ENCODE measurements around the gene NID2.

The NID2 gene

DNA sequence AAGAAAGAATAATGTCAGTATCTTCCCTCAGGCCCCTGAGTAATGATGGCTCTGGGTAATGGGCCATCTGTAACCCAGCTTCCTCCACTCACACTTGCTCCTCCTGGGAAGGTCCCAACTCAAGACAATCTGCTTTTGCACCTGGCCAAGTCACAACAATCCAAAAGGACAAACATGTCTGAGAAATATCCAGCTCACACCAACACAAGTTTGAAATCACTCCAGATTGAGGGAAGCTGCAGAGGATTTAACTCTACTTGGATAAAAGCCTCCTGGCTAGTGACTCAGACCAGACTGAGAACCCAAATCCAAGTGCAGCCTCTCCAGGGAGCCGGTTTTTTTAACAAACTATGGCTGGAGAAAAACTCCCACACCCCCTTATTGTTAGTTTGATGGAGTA, 45.3 kb downstream of the NID2 start:
- no peak overlapping the region for H2AFZ ChIP-seq (ENCODE audit: low read depth, low read length)
- H3K27me3 ChIP-seq (ENCODE audit: insufficient read depth, low read length), result no peaks in the 10 kb centered on the region
- H3K4me1 ChIP-seq (ENCODE audit: insufficient read depth, low read length), result no peaks in the 10 kb centered on the region
- no peak overlapping the region for H3K4me3 ChIP-seq (ENCODE audit: low read length)
- no peaks in the 10 kb centered on the region for H3K9me3 ChIP-seq (ENCODE audit: low read length)
- no peaks in the 10 kb centered on the region for H3K36me3 ChIP-seq (ENCODE audit: insufficient read depth, low read length)

DNA sequence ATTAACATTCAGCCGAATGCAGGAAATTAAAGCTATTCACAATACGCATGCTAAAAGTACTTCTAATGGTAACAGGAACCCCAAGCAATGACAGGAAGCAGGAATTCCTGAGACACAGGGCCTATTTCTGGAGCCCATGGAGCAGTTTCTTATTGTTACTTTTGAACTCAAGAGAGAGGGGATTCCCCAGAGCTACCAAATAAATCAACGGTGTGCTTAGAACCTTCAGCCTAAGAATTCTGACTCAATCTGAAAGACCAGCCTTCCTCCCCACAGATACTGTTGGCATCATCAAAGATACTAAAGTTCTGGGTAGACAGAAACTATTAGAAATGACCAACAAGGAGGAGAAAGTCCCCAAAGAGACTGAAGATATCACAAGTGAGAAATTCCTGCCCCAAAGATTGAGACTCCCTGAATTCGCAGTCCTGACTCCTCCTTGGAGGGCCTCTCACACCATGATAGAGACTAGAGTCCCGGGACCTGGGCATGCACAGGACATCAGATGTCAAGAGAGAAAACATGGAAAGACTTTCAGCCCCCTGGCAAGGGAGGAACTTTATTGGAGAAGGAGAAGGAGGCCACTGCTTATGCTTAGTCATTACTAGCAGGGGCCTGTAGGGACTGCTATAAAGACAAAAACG, 46.8 kb downstream of the NID2 start:
- Histone ChIP-seq H3K9me3 (ENCODE audit: low read length) (no peaks in the 10 kb centered on the region), H3K4me3 (ENCODE audit: low read length) (no peak overlapping the region), H2AFZ (ENCODE audit: low read depth, low read length) (no peak overlapping the region), H3K36me3 (ENCODE audit: insufficient read depth, low read length) (no peaks in the 10 kb centered on the region), H3K4me1 (ENCODE audit: insufficient read depth, low read length) (no peaks in the 10 kb centered on the region), H3K27me3 (ENCODE audit: insufficient read depth, low read length) (no peaks in the 10 kb centered on the region)

DNA sequence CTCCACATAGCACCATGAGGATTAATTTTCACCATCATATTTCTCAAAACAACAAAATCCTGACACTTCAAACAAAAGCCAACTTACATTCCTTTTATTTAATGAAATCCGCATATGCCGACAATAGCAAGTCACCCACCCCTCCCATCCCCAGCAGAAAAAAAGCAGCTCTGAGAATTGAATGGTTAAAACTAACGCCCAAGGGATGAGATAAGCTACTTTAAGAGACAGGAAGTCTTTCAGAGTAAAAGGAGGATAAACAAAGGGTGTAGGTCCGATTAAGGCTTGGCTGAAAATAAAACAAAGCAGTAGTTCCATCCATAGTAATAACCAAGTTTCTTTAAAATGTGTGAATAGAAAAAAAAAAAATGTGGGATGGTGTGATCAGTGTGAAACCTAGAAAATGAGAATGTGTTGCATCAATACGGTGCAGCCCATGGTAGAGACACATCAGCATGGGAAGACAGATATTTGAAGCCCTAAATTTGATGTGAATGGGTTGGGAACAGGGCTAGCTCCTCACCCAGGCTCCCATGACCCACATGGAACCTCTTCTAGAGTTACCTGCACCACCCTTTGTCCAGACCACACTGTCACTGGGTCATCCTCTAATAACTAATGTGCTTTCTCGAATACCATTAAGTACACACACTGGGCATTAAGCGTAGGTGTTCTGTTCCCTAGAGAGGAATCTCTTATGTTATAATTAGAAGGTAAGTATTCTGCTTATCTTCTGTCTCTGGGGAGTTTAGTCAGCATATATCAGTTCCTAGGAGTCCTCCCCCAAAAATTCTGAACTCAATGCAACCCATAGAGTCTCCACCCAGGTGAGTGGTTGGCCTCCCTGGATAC, 47.8 kb downstream of the NID2 start:
- Histone ChIP-seq H3K27me3 (ENCODE audit: insufficient read depth, low read length) (no peaks in the 10 kb centered on the region), H3K9me3 (ENCODE audit: low read length) (no peaks in the 10 kb centered on the region), H3K4me3 (ENCODE audit: low read length) (no peak overlapping the region), H3K36me3 (ENCODE audit: insufficient read depth, low read length) (no peaks in the 10 kb centered on the region), H3K4me1 (ENCODE audit: insufficient read depth, low read length) (no peaks in the 10 kb centered on the region), H2AFZ (ENCODE audit: low read depth, low read length) (no peak overlapping the region)

DNA sequence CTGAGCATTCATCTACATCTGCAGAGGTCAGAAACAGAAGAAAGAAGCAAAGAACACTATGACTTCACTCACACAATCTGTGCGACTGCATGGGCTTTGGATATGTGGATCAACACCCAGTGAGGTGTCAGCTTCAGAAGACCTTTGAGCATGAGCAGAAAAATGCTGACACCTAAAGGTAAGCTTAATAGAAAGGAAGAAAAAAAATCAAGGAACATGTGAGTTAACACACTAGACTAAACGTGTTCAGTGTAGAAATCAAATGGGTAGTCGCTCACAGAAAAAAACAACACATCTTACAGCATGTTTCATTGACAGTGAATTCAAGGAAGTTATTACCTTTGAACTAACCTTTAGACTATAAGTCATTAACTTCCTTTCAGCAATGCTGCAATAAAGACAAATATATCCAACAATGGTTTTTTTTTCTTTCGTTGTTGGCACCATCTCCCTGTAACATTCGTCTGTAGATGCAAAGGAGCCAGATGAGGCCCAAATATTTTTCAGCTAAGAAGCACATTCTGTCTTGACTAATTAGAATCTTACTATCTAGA, 48.6 kb downstream of the NID2 start:
- Histone ChIP-seq H3K36me3 (ENCODE audit: insufficient read depth, low read length) (no peaks in the 10 kb centered on the region), H3K9me3 (ENCODE audit: low read length) (no peaks in the 10 kb centered on the region), H3K4me3 (ENCODE audit: low read length) (no peak overlapping the region), H3K4me1 (ENCODE audit: insufficient read depth, low read length) (no peaks in the 10 kb centered on the region), H3K27me3 (ENCODE audit: insufficient read depth, low read length) (no peaks in the 10 kb centered on the region), H2AFZ (ENCODE audit: low read depth, low read length) (no peak overlapping the region)

DNA sequence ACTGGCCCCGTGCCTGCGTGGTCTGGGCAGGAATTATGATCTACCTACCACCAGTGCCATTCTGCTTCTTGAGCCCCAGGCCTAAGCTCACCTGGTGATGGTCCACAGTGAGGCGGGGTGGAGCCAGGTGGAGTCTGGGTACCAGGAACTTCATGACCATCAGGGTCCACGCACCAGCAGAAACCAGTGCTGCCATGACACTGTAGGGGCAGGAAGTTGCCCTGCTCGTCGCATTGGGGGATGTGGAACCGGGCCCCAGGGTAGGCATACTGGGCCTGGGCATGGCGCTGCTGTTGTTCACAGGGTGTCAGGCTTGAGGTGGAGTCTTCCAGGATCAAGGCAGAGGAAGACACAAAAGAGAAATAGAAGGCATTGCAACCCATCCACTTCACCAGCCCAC, 49.9 kb downstream of the NID2 start:
- H3K9me3 ChIP-seq (ENCODE audit: low read length), result no peaks in the 10 kb centered on the region
- H3K4me1 ChIP-seq (ENCODE audit: insufficient read depth, low read length), result peaks cover 8% of the 10 kb centered on the region
- no peaks in the 10 kb centered on the region for H3K36me3 ChIP-seq (ENCODE audit: insufficient read depth, low read length)
- H2AFZ ChIP-seq (ENCODE audit: low read depth, low read length), result no peak overlapping the region
- H3K4me3 ChIP-seq (ENCODE audit: low read length), result no peak overlapping the region
- no peaks in the 10 kb centered on the region for H3K27me3 ChIP-seq (ENCODE audit: insufficient read depth, low read length)

DNA sequence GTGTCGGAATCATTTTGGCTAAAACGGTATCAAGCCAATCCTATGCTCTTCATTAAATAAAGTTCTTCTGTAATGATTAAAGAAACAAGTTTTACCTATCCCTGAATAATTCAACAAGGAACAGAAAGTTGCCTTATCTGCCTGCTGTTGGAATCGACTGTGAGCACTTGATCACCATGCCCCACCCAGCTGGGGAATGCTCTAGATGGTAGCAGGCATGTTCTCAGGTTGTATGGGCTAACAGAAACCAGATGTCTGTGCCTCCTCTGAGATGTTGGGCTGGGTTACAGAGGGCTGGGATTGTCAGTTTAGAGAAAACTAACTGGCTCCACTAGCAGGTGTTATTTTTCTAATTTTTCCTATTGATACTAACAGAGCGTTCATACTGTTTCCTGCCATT, 50.6 kb downstream of the NID2 start:
- H3K4me1 ChIP-seq (ENCODE audit: insufficient read depth, low read length), result peaks cover 8% of the 10 kb centered on the region
- no peak overlapping the region for H3K4me3 ChIP-seq (ENCODE audit: low read length)
- H2AFZ ChIP-seq (ENCODE audit: low read depth, low read length), result no peak overlapping the region
- no peaks in the 10 kb centered on the region for H3K9me3 ChIP-seq (ENCODE audit: low read length)
- no peaks in the 10 kb centered on the region for H3K36me3 ChIP-seq (ENCODE audit: insufficient read depth, low read length)
- no peaks in the 10 kb centered on the region for H3K27me3 ChIP-seq (ENCODE audit: insufficient read depth, low read length)

DNA sequence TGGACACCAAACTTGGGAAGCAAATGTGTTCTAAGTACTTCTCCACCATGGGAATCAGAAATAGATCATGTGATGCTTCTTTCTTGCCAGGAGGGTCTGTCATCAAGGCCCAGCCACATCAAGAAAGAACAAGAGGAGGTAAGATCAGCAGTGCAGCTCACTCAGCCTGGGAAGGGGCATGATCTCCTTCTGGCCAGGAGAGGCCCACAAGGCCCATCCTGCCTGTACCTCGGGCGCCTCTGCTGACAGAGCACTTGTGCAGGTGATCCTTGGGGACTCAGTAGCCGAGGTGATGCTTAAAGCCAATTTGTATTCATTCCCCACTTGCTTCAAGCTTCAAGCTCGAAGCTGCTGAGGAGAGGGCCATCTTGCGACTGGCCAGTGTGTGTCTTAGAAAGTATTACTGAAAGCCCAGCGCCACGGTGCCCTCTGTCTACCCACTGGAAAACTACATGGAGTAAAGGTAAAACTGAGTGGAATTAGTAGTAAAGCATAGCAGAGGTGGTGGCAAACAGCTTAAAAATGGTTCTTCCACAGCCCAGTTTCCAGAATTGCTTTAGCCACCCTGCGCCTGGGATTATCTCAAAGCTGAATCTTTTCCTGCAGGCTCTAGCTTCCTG, 53.3 kb downstream of the NID2 start:
- Histone ChIP-seq H3K4me3 (ENCODE audit: low read length) (no peak overlapping the region), H3K27me3 (ENCODE audit: insufficient read depth, low read length) (no peaks in the 10 kb centered on the region), H3K4me1 (ENCODE audit: insufficient read depth, low read length) (peaks cover 8% of the 10 kb centered on the region), H3K9me3 (ENCODE audit: low read length) (no peaks in the 10 kb centered on the region), H3K36me3 (ENCODE audit: insufficient read depth, low read length) (peaks cover 12% of the 10 kb centered on the region), H2AFZ (ENCODE audit: low read depth, low read length) (no peak overlapping the region)

DNA sequence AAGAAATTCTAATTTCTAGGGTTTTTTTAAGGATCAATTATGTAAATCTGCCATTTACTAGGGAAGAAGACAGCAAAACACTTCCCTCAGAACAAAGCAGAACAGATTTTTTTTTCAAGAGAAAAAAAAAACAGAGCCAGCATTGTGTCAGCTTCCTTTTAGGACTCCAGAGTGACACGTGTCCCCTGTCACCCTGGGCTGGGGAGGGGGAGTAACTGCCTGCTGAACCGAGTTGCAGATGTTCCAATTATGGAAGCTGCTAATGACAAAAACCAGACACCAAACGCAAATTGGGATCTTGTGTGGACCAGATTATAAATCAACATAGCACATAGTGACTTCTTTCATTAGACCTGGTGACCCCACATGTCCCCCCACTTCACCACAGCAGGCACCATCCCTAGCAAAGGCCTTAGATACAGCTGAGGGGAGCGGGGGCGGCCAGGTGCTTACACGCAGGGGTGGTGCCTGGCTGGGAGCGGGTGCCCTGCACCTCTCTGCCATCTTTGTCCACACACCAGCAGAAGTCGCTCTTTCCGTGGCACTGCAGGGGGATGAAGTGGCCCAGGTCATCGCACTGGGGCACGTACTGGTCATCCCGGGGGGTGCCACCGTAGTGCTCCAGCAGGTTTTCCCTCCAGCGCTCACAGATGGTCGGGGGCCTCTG, 54.1 kb downstream of the NID2 start:
- peaks cover 8% of the 10 kb centered on the region for H3K4me1 ChIP-seq (ENCODE audit: insufficient read depth, low read length)
- H3K27me3 ChIP-seq (ENCODE audit: insufficient read depth, low read length), result no peaks in the 10 kb centered on the region
- H3K4me3 ChIP-seq (ENCODE audit: low read length), result no peak overlapping the region
- no peak overlapping the region for H2AFZ ChIP-seq (ENCODE audit: low read depth, low read length)
- peaks cover 19% of the 10 kb centered on the region for H3K36me3 ChIP-seq (ENCODE audit: insufficient read depth, low read length)
- no peaks in the 10 kb centered on the region for H3K9me3 ChIP-seq (ENCODE audit: low read length)

DNA sequence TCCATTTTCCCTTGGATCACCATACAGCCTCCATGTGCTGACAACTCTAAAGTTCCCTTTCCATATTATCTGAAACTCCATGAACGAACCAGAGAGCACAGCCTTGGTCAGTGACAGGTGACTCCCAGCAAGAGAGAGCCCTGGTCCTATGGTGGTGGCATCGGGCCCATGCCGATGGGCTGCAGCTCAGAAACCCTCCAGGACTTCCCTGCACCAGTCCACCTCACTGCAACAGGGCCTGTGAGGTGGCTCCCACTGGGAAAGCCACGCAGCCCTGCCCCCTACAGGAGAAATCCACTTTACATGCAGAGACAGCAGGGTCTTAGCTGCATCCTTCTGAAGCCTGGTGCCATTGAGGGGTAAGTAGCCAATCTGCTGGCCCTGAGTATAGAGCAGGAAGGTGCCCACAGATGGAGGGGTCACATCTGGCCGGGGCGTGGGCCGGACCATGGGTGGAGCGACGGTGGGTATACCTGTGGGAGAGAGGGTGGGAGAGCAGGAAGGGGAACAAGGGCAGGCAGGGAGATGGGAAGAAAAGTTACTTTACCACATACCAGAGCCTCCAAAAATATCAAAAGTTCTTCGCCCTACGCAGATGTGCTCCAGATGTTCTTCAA, 54.8 kb downstream of the NID2 start:
- Histone ChIP-seq H3K9me3 (ENCODE audit: low read length) (no peaks in the 10 kb centered on the region), H3K27me3 (ENCODE audit: insufficient read depth, low read length) (no peaks in the 10 kb centered on the region), H3K4me1 (ENCODE audit: insufficient read depth, low read length) (peaks cover 8% of the 10 kb centered on the region), H2AFZ (ENCODE audit: low read depth, low read length) (no peak overlapping the region), H3K4me3 (ENCODE audit: low read length) (no peak overlapping the region), H3K36me3 (ENCODE audit: insufficient read depth, low read length) (peaks cover 23% of the 10 kb centered on the region)

DNA sequence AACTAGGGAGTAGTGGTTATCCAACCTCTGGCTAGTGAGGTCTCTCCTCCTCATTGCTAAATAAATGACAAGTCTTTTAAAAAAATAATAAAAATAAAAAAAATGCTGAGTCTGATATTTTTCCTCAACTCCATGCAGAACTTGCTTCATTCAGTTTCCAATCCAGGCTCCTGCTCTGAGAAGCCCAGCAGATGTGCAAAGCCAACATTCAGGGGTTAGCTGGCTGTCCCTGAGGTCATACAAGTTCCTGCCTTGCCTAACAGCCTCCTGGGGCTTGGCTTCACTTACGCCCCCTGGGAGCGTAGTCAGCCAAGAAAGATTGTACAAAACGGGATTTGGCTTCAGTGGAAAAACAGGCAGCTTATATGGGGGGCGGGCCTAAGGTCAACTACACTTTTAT, 56.2 kb downstream of the NID2 start:
- Histone ChIP-seq H3K9me3 (ENCODE audit: low read length) (no peaks in the 10 kb centered on the region), H3K4me3 (ENCODE audit: low read length) (no peak overlapping the region), H3K27me3 (ENCODE audit: insufficient read depth, low read length) (no peaks in the 10 kb centered on the region), H2AFZ (ENCODE audit: low read depth, low read length) (no peak overlapping the region), H3K36me3 (ENCODE audit: insufficient read depth, low read length) (peaks cover 38% of the 10 kb centered on the region), H3K4me1 (ENCODE audit: insufficient read depth, low read length) (peaks cover 8% of the 10 kb centered on the region)

DNA sequence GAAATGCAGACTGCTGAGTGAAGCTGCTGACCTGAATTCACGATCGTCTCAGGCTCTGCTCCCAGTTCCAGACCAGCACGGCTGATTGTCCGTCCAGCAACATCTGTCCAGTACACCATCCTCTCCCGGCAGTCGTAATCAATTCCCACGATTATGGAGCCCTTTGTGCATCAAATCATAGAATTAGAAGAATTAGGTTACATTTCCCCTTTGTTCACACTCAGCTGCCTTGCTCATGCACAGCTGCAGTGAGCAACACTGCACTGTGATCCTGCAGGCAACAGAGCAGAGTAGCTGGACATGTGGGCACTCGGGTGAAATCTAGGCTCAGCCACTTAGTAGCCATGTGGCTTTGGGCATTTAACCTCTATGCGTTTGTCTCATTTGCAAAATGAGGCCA, 57.3 kb downstream of the NID2 start:
- H3K4me3 ChIP-seq (ENCODE audit: low read length), result no peak overlapping the region
- no peaks in the 10 kb centered on the region for H3K27me3 ChIP-seq (ENCODE audit: insufficient read depth, low read length)
- H3K36me3 ChIP-seq (ENCODE audit: insufficient read depth, low read length), result peaks cover 48% of the 10 kb centered on the region
- no peak overlapping the region for H2AFZ ChIP-seq (ENCODE audit: low read depth, low read length)
- no peaks in the 10 kb centered on the region for H3K9me3 ChIP-seq (ENCODE audit: low read length)
- H3K4me1 ChIP-seq (ENCODE audit: insufficient read depth, low read length), result peaks cover 8% of the 10 kb centered on the region

DNA sequence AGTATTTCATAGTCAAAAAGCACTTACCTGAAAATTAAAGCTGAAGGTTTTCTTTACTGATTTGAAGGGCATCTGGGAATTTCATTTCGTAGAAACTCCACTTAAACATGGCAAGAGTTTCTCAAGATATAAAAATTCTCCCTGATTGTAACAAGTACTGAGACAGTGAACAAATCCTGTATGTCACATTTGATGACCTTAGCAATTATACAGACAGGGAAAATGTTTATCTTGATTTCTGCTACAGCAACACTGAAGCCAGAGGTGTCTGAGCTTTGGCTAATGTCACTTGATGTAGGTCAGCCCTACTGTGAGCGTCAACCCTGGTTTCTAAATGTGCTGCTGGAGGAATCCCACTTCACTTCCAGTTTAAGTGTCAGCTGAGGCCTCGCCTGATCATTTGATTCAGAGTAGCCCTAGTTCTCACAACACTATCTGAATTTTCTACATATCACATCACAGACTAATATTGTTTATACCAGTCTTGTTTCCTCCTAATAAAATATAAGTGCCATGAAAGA, 58.6 kb downstream of the NID2 start:
- Histone ChIP-seq H2AFZ (ENCODE audit: low read depth, low read length) (no peak overlapping the region), H3K4me1 (ENCODE audit: insufficient read depth, low read length) (peaks cover 8% of the 10 kb centered on the region), H3K4me3 (ENCODE audit: low read length) (no peak overlapping the region), H3K36me3 (ENCODE audit: insufficient read depth, low read length) (peaks cover 61% of the 10 kb centered on the region), H3K9me3 (ENCODE audit: low read length) (no peaks in the 10 kb centered on the region), H3K27me3 (ENCODE audit: insufficient read depth, low read length) (no peaks in the 10 kb centered on the region)
